H9 (cell line): ENCODE measurements around the gene EXOC3L4. TPM values are rescaled to one million over a fixed set of nuclear protein-coding genes. Genes with fewer than 3 reads are reported as not detected.

Source experiments
- DNase-seq: peaks from one replicate; pipeline ENCODE4 v3.0.0-alpha.2; 2017
- H2AFZ ChIP-seq: one replicate; pipeline ENCODE4 v1.6.1; 2013; ENCODE audit warnings: mild to moderate bottlenecking, low read length, control low read depth, moderate library complexity
- H2AK5ac ChIP-seq: 2 replicates; pipeline ENCODE4 v1.6.1; 2013; ENCODE audit warnings: low read length, control low read depth, mixed read lengths; ENCODE audit not compliant: insufficient read length
- H2BK120ac ChIP-seq: one replicate; pipeline ENCODE4 v1.6.1; 2013; ENCODE audit warnings: low read depth, mild to moderate bottlenecking, low read length, control low read depth, inconsistent platforms; ENCODE audit not compliant: poor library complexity, severe bottlenecking
- H2BK12ac ChIP-seq: 2 replicates; pipeline ENCODE4 v1.6.1; 2013; ENCODE audit warnings: low read length, control low read depth, mixed read lengths, low read depth; ENCODE audit not compliant: insufficient read length
- H2BK15ac ChIP-seq: 2 replicates; pipeline ENCODE4 v1.6.1; 2013; ENCODE audit warnings: low read depth, low read length, control low read depth
- H2BK20ac ChIP-seq: one replicate; pipeline ENCODE4 v1.6.1; 2013; ENCODE audit warnings: low read depth, mild to moderate bottlenecking, low read length, control low read depth, inconsistent platforms; ENCODE audit not compliant: poor library complexity, severe bottlenecking
- H2BK5ac ChIP-seq: 2 replicates; pipeline ENCODE4 v1.6.1; 2013; ENCODE audit warnings: low read length, control low read depth, mixed read lengths; ENCODE audit not compliant: insufficient read length
- H3K14ac ChIP-seq: 2 replicates; pipeline ENCODE4 v1.6.1; 2013; ENCODE audit warnings: low read length, control low read depth; ENCODE audit not compliant: insufficient read depth
- H3K18ac ChIP-seq: 2 replicates; pipeline ENCODE4 v1.6.1; 2013; ENCODE audit warnings: low read depth, mild to moderate bottlenecking, mixed read lengths, low read length, control low read depth; ENCODE audit not compliant: insufficient read length
- H3K23ac ChIP-seq: 2 replicates; pipeline ENCODE4 v1.6.1; 2013; ENCODE audit warnings: low read length, control low read depth, mixed read lengths, low read depth; ENCODE audit not compliant: insufficient read length
- H3K23me2 ChIP-seq: 2 replicates; pipeline ENCODE4 v1.6.1; 2013; ENCODE audit warnings: low read depth, mild to moderate bottlenecking, mixed read lengths, low read length, control low read depth; ENCODE audit not compliant: insufficient read length, poor library complexity, severe bottlenecking
- H3K27ac ChIP-seq: 2 replicates; pipeline ENCODE4 v1.5.1; 2013; ENCODE audit warnings: low read length, control low read depth, mixed read lengths, low read depth; ENCODE audit not compliant: insufficient read length
- H3K27me3 ChIP-seq: 2 replicates; pipeline ENCODE4 v1.6.1; 2013; ENCODE audit warnings: low read length, control low read depth, inconsistent platforms; ENCODE audit not compliant: insufficient read depth
- H3K4ac ChIP-seq: 2 replicates; pipeline ENCODE4 v1.6.1; 2013; ENCODE audit warnings: low read depth, mild to moderate bottlenecking, control low read depth, inconsistent platforms, low read length, moderate library complexity
- H3K4me1 ChIP-seq: 2 replicates; pipeline ENCODE4 v1.6.1; 2013; ENCODE audit warnings: low read length, control low read depth, inconsistent platforms; ENCODE audit not compliant: insufficient read depth
- H3K4me2 ChIP-seq: 2 replicates; pipeline ENCODE4 v1.6.1; 2013; ENCODE audit warnings: low read length, control low read depth, mixed read lengths; ENCODE audit not compliant: insufficient read length, insufficient read depth
- H3K56ac ChIP-seq: 2 replicates; pipeline ENCODE4 v1.6.1; 2013; ENCODE audit warnings: low read depth, mild to moderate bottlenecking, mixed read lengths, low read length, control low read depth; ENCODE audit not compliant: insufficient read length
- H3K79me1 ChIP-seq: 2 replicates; pipeline ENCODE4 v1.6.1; 2013; ENCODE audit warnings: low read depth, mild to moderate bottlenecking, moderate library complexity, low read length, control low read depth, inconsistent platforms; ENCODE audit not compliant: insufficient read depth, poor library complexity, severe bottlenecking
- H3K79me2 ChIP-seq: 2 replicates; pipeline ENCODE4 v1.6.1; 2013; ENCODE audit warnings: low read length, control low read depth, inconsistent platforms; ENCODE audit not compliant: insufficient read depth
- H3K9ac ChIP-seq: 2 replicates; pipeline ENCODE4 v1.6.1; 2013; ENCODE audit warnings: low read length, control low read depth, mixed read lengths; ENCODE audit not compliant: insufficient read length; ENCODE audit errors: extremely low read depth
- H3K9me3 ChIP-seq: one replicate; pipeline ENCODE4 v1.6.1; 2013; ENCODE audit warnings: low read depth, low read length, inconsistent platforms; ENCODE audit not compliant: control insufficient read depth
- H3T11ph ChIP-seq: one replicate; pipeline ENCODE4 v1.6.1; 2013; ENCODE audit warnings: mild to moderate bottlenecking, low read length, control low read depth, inconsistent platforms
- H4K20me1 ChIP-seq: one replicate; pipeline ENCODE4 v1.6.1; 2013; ENCODE audit not compliant: control insufficient read depth, insufficient read length, insufficient read depth
- H4K5ac ChIP-seq: 2 replicates; pipeline ENCODE4 v1.6.1; 2013; ENCODE audit warnings: low read depth, mild to moderate bottlenecking, mixed read lengths, low read length, control low read depth; ENCODE audit not compliant: insufficient read length
- H4K8ac ChIP-seq: replicated peaks from 2 replicates; pipeline ENCODE4 v1.6.1; 2013; ENCODE audit warnings: low read length, control low read depth, mixed read lengths, low read depth; ENCODE audit not compliant: insufficient read length
- H4K91ac ChIP-seq: 2 replicates; pipeline ENCODE4 v1.6.1; 2013; ENCODE audit warnings: low read depth, mild to moderate bottlenecking, moderate library complexity, mixed read lengths, low read length, control low read depth; ENCODE audit not compliant: insufficient read length
- H3K27ac Mint-ChIP-seq, 3 experiments: 2 replicates in 2 of 3; 3 replicates in 1 of 3; pipeline ENCODE4 v1.8.0; 2020 to 2021; ENCODE audit warnings: mixed read lengths in 3 of 3, mild to moderate bottlenecking in 1 of 3, moderate library complexity in 1 of 3
- H3K27me3 Mint-ChIP-seq: 2 replicates; pipeline ENCODE4 v1.8.0; 2021; ENCODE audit warnings: low read depth, mild to moderate bottlenecking, moderate library complexity, mixed read lengths
- H3K36me3 Mint-ChIP-seq, 3 experiments: 2 replicates in 2 of 3; 3 replicates in 1 of 3; pipeline ENCODE4 v1.8.0; 2020 to 2021; ENCODE audit warnings: low read depth in 3 of 3, mixed read lengths in 3 of 3; ENCODE audit not compliant: insufficient read depth in 1 of 3
- H3K4me1 Mint-ChIP-seq, 2 experiments: 2 replicates each; pipeline ENCODE4 v1.8.0; 2020; ENCODE audit warnings: mixed read lengths in 2 of 2
- H3K4me3 Mint-ChIP-seq, 2 experiments: 2 replicates in 1 of 2; 3 replicates in 1 of 2; pipeline ENCODE4 v1.8.0; 2020 to 2021; ENCODE audit warnings: mild to moderate bottlenecking in 2 of 2, mixed read lengths in 2 of 2, moderate library complexity in 1 of 2
- H3K9me3 Mint-ChIP-seq, 2 experiments: 2 replicates in 1 of 2; 3 replicates in 1 of 2; pipeline ENCODE4 v1.8.0; 2020; ENCODE audit warnings: mild to moderate bottlenecking in 2 of 2, mixed read lengths in 2 of 2, moderate library complexity in 1 of 2
- CTCF ChIP-seq: fragments of 200-600 bp; sonication (generic); conservative IDR thresholded peaks from 3 replicates; pipeline ENCODE4 v1.8.0; 2021; ENCODE audit warnings: antibody characterized with exemption, mild to moderate bottlenecking
- WGBS: extraction: QIAGEN DNeasy Blood & Tissue Kit; methylation state at CpG from one replicate; pipeline ENCODE4 v1.1.7; 2013; ENCODE audit warnings: missing lambda C conversion rate, low lambda C conversion rate, mixed read lengths; ENCODE audit not compliant: insufficient read length; ENCODE audit errors: extremely low coverage; 5-methylcytosine and 5-hydroxymethylcytosine counted together
- total RNA-seq: library from RNA; stranded (reverse); gene quantifications from 2 replicates; pipeline ENCODE4 v1.2.1, GENCODE V29; 2021

The EXOC3L4 gene
- total RNA-seq, 1 experiment from 2014 or later, result 0.42 TPM

- Histone ChIP-seq H3K4ac (no peak overlapping the region), H2BK5ac (no peak overlapping the region), H3K79me1 (no peaks in the 10 kb centered on the region), H3K9me3 (no peaks in the 10 kb centered on the region), H3K23me2 (no peaks in the 10 kb centered on the region), H3K18ac (no peak overlapping the region), H2BK15ac (no peak overlapping the region), H3K79me2 (no peaks in the 10 kb centered on the region), H3K9ac (no peak overlapping the region), H4K5ac (no peak overlapping the region), H3K4me2 (no peak overlapping the region), H3K27ac (no peak overlapping the region), H4K20me1 (no peaks in the 10 kb centered on the region), H2AK5ac (no peak overlapping the region), H3T11ph (no peak overlapping the region), H2BK120ac (no peak overlapping the region), H3K27me3 (no peaks in the 10 kb centered on the region), H3K4me1 (peaks cover 4% of the 10 kb centered on the region; the same call in 1 of the 2 replicates), H2BK20ac (no peak overlapping the region), H3K23ac (no peak overlapping the region), H2AFZ (no peak overlapping the region), H3K14ac (no peak overlapping the region), H2BK12ac (no peak overlapping the region), H4K91ac (no peak overlapping the region), H3K56ac (no peak overlapping the region), H4K8ac (no peak overlapping the region)
- Mint-ChIP-seq H3K27me3 (peaks cover 5% of the 10 kb centered on the region), H3K27ac (no peak overlapping the region), H3K4me3 (no peak overlapping the region), H3K9me3 (no peaks in the 10 kb centered on the region; a peak in 1 of 5 replicates), H3K4me1 (peaks cover 0 to 7% of the 10 kb centered on the region in 2 experiments; a peak in 1 of 4 replicates), H3K36me3 (no peaks in the 10 kb centered on the region)
- DNase-seq, result no peak
- no CpG with 5 or more reads among the region's 22 CpGs for WGBS
- no peak for TF ChIP-seq CTCF
Measured at GRCh38 chr14:103068351-103069073, 26.0 kb upstream of the EXOC3L4 start.
